IMR-90 (cell line): Measurements from ENCODE around the gene TOMM22. TPM values are rescaled to one million over a fixed set of nuclear protein-coding genes. Genes with fewer than 3 reads are reported as not detected.

Experiments
- ATAC-seq: fragments of 200-7000 bp; cut with Tn5 transposase; 2 replicates; pipeline ENCODE4 v1.9.1; 2020; ENCODE audit warnings: low read depth, mild to moderate bottlenecking, moderate library complexity
- BruUV-seq: library from RNA; stranded (reverse); fragments of 400-500 nt; replicated peaks from 2 replicates; lab custom pipeline; 2021; lab: Mats Ljungman, UMichigan
- CTCF ChIA-PET: fragments of 300-600 bp; formaldehyde crosslinking; extraction: SDS; loops from one replicate; lab custom pipeline; 2021; ENCODE audit warnings: antibody characterized with exemption; lab: Yijun Ruan, JAX
- POLR2A ChIA-PET: fragments of 300-600 bp; sonication (Branson Sonifier 250); formaldehyde crosslinking; loops from one replicate; lab custom pipeline; 2022; ENCODE audit warnings: antibody characterized with exemption; ENCODE audit not compliant: unreplicated experiment; lab: Charles Lee
- DNase-seq: peaks from one replicate; pipeline ENCODE4 v3.0.0; 2013
- H2AFZ ChIP-seq: replicated peaks from 2 replicates; pipeline ENCODE3; 2013; ENCODE audit warnings: low read length, mild to moderate bottlenecking; ENCODE audit not compliant: poor library complexity
- H2AK5ac ChIP-seq: 2 replicates; pipeline ENCODE4 v1.6.1; 2013; ENCODE audit warnings: low read depth, low read length, inconsistent platforms
- H2AK9ac ChIP-seq: replicated peaks from 2 replicates; pipeline ENCODE3; 2013; ENCODE audit warnings: mild to moderate bottlenecking, low read depth, low read length, moderate library complexity; ENCODE audit not compliant: poor library complexity
- H2BK120ac ChIP-seq: 2 replicates; pipeline ENCODE4 v1.6.1; 2013; ENCODE audit warnings: low read depth, low read length, inconsistent platforms
- H2BK15ac ChIP-seq: 3 replicates; pipeline ENCODE4 v1.6.1; 2013; ENCODE audit warnings: low read depth, low read length, inconsistent platforms
- H2BK20ac ChIP-seq: 2 replicates; pipeline ENCODE4 v1.6.1; 2013; ENCODE audit warnings: low read depth, mild to moderate bottlenecking, inconsistent platforms, low read length, moderate library complexity
- H2BK5ac ChIP-seq: 2 replicates; pipeline ENCODE4 v1.6.1; 2013; ENCODE audit warnings: mild to moderate bottlenecking, low read depth, low read length, inconsistent platforms; ENCODE audit not compliant: poor library complexity, severe bottlenecking
- H3K14ac ChIP-seq: replicated peaks from 2 replicates; pipeline ENCODE4 v1.6.1; 2013; ENCODE audit warnings: low read depth, low read length, inconsistent platforms
- H3K18ac ChIP-seq: 2 replicates; pipeline ENCODE4 v1.6.1; 2013; ENCODE audit warnings: low read depth, low read length, control low read depth
- H3K23ac ChIP-seq: 2 replicates; pipeline ENCODE4 v1.6.1; 2013; ENCODE audit warnings: low read depth, low read length, inconsistent platforms
- H3K27ac ChIP-seq: 2 replicates; pipeline ENCODE4 v1.5.1; 2013; ENCODE audit warnings: mild to moderate bottlenecking, control low read depth, low read length; ENCODE audit not compliant: insufficient read depth
- H3K27me3 ChIP-seq: 2 replicates; pipeline ENCODE4 v1.6.1; 2013; ENCODE audit warnings: low read length; ENCODE audit not compliant: control insufficient read depth, insufficient read depth
- H3K36me3 ChIP-seq: 2 replicates; pipeline ENCODE4 v1.6.1; 2013; ENCODE audit warnings: low read length, mixed read lengths; ENCODE audit not compliant: control insufficient read depth, insufficient read depth
- H3K4ac ChIP-seq: 2 replicates; pipeline ENCODE4 v1.6.1; 2013; ENCODE audit warnings: low read depth, low read length, inconsistent platforms
- H3K4me1 ChIP-seq: 2 replicates; pipeline ENCODE4 v1.6.1; 2013; ENCODE audit warnings: low read length, mixed read lengths; ENCODE audit not compliant: control insufficient read depth, insufficient read depth
- H3K4me2 ChIP-seq: 2 replicates; pipeline ENCODE4 v1.6.1; 2013; ENCODE audit warnings: low read depth, mild to moderate bottlenecking, control low read depth, low read length, moderate library complexity
- H3K4me3 ChIP-seq: 2 replicates; pipeline ENCODE4 v1.5.1; 2013; ENCODE audit warnings: low read depth, mild to moderate bottlenecking, control low read depth, low read length, moderate library complexity; ENCODE audit not compliant: insufficient read depth
- H3K56ac ChIP-seq: 2 replicates; pipeline ENCODE4 v1.6.1; 2013; ENCODE audit warnings: low read length, inconsistent platforms; ENCODE audit not compliant: insufficient read depth; ENCODE audit errors: extremely low read depth
- H3K79me1 ChIP-seq, 2 experiments: 2 replicates each; pipeline ENCODE4 v1.6.1; 2013; ENCODE audit warnings: low read length in 2 of 2, inconsistent platforms in 1 of 2, low read depth in 1 of 2
- H3K9ac ChIP-seq: 2 replicates; pipeline ENCODE4 v1.6.1; 2013; ENCODE audit warnings: low read depth, low read length, control low read depth
- H3K9me1 ChIP-seq: 2 replicates; pipeline ENCODE4 v1.6.1; 2013; ENCODE audit warnings: low read length, inconsistent platforms; ENCODE audit not compliant: insufficient read depth
- H3K9me3 ChIP-seq: 2 replicates; pipeline ENCODE4 v1.6.1; 2013; ENCODE audit warnings: low read length; ENCODE audit not compliant: control insufficient read depth, insufficient read depth
- H4K20me1 ChIP-seq: 2 replicates; pipeline ENCODE4 v1.6.1; 2013; ENCODE audit warnings: low read length, inconsistent platforms; ENCODE audit not compliant: insufficient read depth
- H4K5ac ChIP-seq: 2 replicates; pipeline ENCODE4 v1.6.1; 2013; ENCODE audit warnings: mild to moderate bottlenecking, low read depth, low read length, control low read depth
- H4K8ac ChIP-seq, 2 experiments: 2 replicates each; pipeline ENCODE4 v1.6.1; 2013; ENCODE audit warnings: low read depth in 2 of 2, low read length in 2 of 2, control low read depth in 1 of 2, inconsistent platforms in 1 of 2
- H4K91ac ChIP-seq: 2 replicates; pipeline ENCODE4 v1.6.1; 2013; ENCODE audit warnings: low read depth, low read length, inconsistent platforms; ENCODE audit not compliant: insufficient read depth
- BHLHE40 ChIP-seq: fragments of 150-350 bp; IDR thresholded peaks from 2 replicates; pipeline ENCODE4 v1.6.1; 2016; ENCODE audit warnings: mild to moderate bottlenecking, low read depth, low read length
- MAFK ChIP-seq: IDR thresholded peaks from 2 replicates; pipeline ENCODE4 v1.6.1; 2012; ENCODE audit warnings: low read depth, low read length, improper control_type of control experiment
- MAZ ChIP-seq: IDR thresholded peaks from 2 replicates; pipeline ENCODE4 v1.6.1; 2012; ENCODE audit warnings: low read depth, mild to moderate bottlenecking, low read length, improper control_type of control experiment, moderate library complexity, borderline replicate concordance
- USF2 ChIP-seq: fragments of 150-350 bp; IDR thresholded peaks from 2 replicates; pipeline ENCODE4 v1.6.1; 2017; ENCODE audit warnings: mild to moderate bottlenecking, antibody characterized with exemption, low read length, low read depth
- WGBS, 2 experiments: methylation state at CpG; one replicate each; pipeline versions ENCODE4 v1.1.5 to v1.1.7; 2013; ENCODE audit warnings: missing lambda C conversion rate in 2 of 2; ENCODE audit not compliant: insufficient read length in 1 of 2; ENCODE audit errors: extremely low coverage in 2 of 2; 5-methylcytosine and 5-hydroxymethylcytosine counted together
- dilution Hi-C: fragments of 300-500 bp; cut with HindIII; formaldehyde crosslinking; loops from one replicate; pipeline ENCODE4 v1.14.3; 2018; ENCODE audit warnings: low sequenced_read_pairs; ENCODE audit not compliant: unreplicated experiment
- in situ Hi-C: fragments of 300-500 bp; cut with MboI; formaldehyde crosslinking; loops from 3 replicates; pipeline ENCODE4 v1.14.3; 2019; ENCODE audit warnings: low sequenced_read_pairs, inconsistent platforms, mixed read lengths
- intact Hi-C: fragments of 100-400 bp; cut with micrococcal nuclease; formaldehyde crosslinking; loops from 2 replicates; pipeline ENCODE4 v1.10.0; 2022
- polyA plus RNA-seq, 3 experiments: library from polyadenylated mRNA; depleted of rRNA; stranded (reverse); fragments of >200 nt; gene quantifications; 2 replicates each; pipeline ENCODE4 v1.2.3, GENCODE V29; 2012; ENCODE audit warnings: low replicate concordance in 1 of 3
- total RNA-seq: library from RNA; depleted of rRNA; stranded (reverse); fragments of >200 nt; gene quantifications from 2 replicates; pipeline ENCODE4 v1.2.3, GENCODE V29; 2012

TOMM22 gene
- total and polyA plus RNA-seq, 2 of the 4 experiments (the other 2 are of a cell fraction) = 38.7 to 78.0 TPM

- Histone ChIP-seq H3K9me1 (peaks cover 35% of the 10 kb centered on the region), H3K9ac (no peak overlapping the region), H3K27ac (no peak overlapping the region), H2BK120ac (no peak overlapping the region), H3K27me3 (no peaks in the 10 kb centered on the region), H3K4me1 (peaks cover 4% of the 10 kb centered on the region), H4K8ac (no peak overlapping the region), H2AK9ac (no peak overlapping the region), H3K4ac (no peak overlapping the region), H2AFZ (no peak overlapping the region), H2BK20ac (no peak overlapping the region), H2BK15ac (no peak overlapping the region), H3K9me3 (no peaks in the 10 kb centered on the region), H2AK5ac (no peak overlapping the region), H3K14ac (no peak overlapping the region), H4K91ac (no peak overlapping the region), H3K23ac (no peak overlapping the region), H3K4me2 (no peak overlapping the region), H2BK5ac (peak overlapping the region; percentile 7), H3K79me1 (peaks cover 44 to 88% of the 10 kb centered on the region in 2 experiments), H3K4me3 (no peak overlapping the region), H3K36me3 (peaks cover 28% of the 10 kb centered on the region), H4K20me1 (peaks cover 65% of the 10 kb centered on the region), H4K5ac (no peak overlapping the region), H3K18ac (no peak overlapping the region), H3K56ac (no peak overlapping the region)
- intact Hi-C loops = no loop called here
- no peak for ATAC-seq
- TF ChIP-seq USF2 (no peak), MAZ (no peak), MAFK (no peak), BHLHE40 (no peak)
- 100% methylated on average over 5 of the region's 9 CpGs; no CpG with 5 or more reads in 1 of the 2 experiments for WGBS, 2 experiments
- DNase-seq = no peak
- in situ Hi-C loops = no loop called here
- dilution Hi-C loops = no loop called here
- no TSS peak for BruUV-seq
- CTCF ChIA-PET = no interaction called here
- POLR2A ChIA-PET = no interaction called here
Measured at GRCh38 chr22:38716826-38717225, 35.1 kb downstream of the TOMM22 start.
